HepG2 (cell line): Measurements from ENCODE around the gene GNG13. TPM values are rescaled to one million over a fixed set of nuclear protein-coding genes. Genes with fewer than 3 reads are reported as not detected.

Experiments used
- ATAC-seq: fragments of 200-7000 bp; cut with Tn5 transposase; 3 replicates; pipeline ENCODE4 v1.9.1; 2020; ENCODE audit warnings: mild to moderate bottlenecking, moderate library complexity
- BruUV-seq: library from RNA; stranded (reverse); fragments of 400-500 nt; replicated peaks from 2 replicates; lab custom pipeline; 2021; lab: Mats Ljungman, UMichigan
- CTCF ChIA-PET: fragments of 300-600 bp; formaldehyde crosslinking; extraction: SDS; loops from one replicate; lab custom pipeline; 2021; ENCODE audit warnings: low total read pairs, inconsistent platforms, low intra/inter-chr PET ratio; lab: Yijun Ruan, JAX
- POLR2A ChIA-PET: fragments of 350-600 bp; sonication (Branson Sonifier 250); formaldehyde crosslinking; loops from one replicate; lab custom pipeline; 2020; ENCODE audit warnings: antibody characterized with exemption, inconsistent platforms; lab: Yijun Ruan, JAX
- DNase-seq: peaks from one replicate; pipeline ENCODE4 v3.0.0-alpha.2; 2015; ENCODE audit warnings: low spot score
- FAIRE-seq: peaks from 3 replicates; lab custom pipeline; 2011; peaks lifted over from hg19 to GRCh38; lab: Jason Lieb, UNC
- H2AFZ ChIP-seq: one replicate; pipeline ENCODE4 v1.6.1; 2011; ENCODE audit warnings: low read length, inconsistent platforms
- H3K27ac ChIP-seq: fragments of 300-600 bp; 3 replicates; pipeline ENCODE4 v1.8.0; 2011; ENCODE audit warnings: mixed run types, mild to moderate bottlenecking, mixed read lengths, low read length, inconsistent platforms; ENCODE audit not compliant: insufficient read depth; ENCODE audit errors: extremely low read length
- H3K27me3 ChIP-seq, 2 experiments: fragments of 200-600 bp in 1 of 2; 2 replicates in 1 of 2; 3 replicates in 1 of 2; pipeline versions ENCODE4 v1.6.0 to v1.8.0; 2011; ENCODE audit warnings: low read length in 2 of 2, mild to moderate bottlenecking in 2 of 2, moderate library complexity in 2 of 2, inconsistent platforms in 1 of 2; ENCODE audit not compliant: insufficient read depth in 2 of 2, control insufficient read depth in 1 of 2
- H3K36me3 ChIP-seq, 2 experiments: fragments of 200-600 bp in 1 of 2; replicated peaks in 1 of 2; 2 replicates in 1 of 2; 3 replicates in 1 of 2; pipeline versions ENCODE4 v1.5.1 to v1.8.0; 2011; ENCODE audit warnings: low read length in 2 of 2, inconsistent platforms in 1 of 2; ENCODE audit not compliant: insufficient read depth in 2 of 2, control insufficient read depth in 1 of 2
- H3K4me1 ChIP-seq: 2 replicates; pipeline ENCODE4 v1.5.1; 2012; ENCODE audit warnings: low read length, inconsistent platforms; ENCODE audit not compliant: insufficient read depth
- H3K4me2 ChIP-seq: 2 replicates; pipeline ENCODE4 v1.6.0; 2011; ENCODE audit warnings: low read depth, low read length, inconsistent platforms
- H3K4me3 ChIP-seq, 3 experiments: fragments of 200-600 bp in 1 of 3; sonication (generic), shearing (Covaris generic) in 1 of 3; replicated peaks in 1 of 3; 2 replicates each; pipeline ENCODE4 v1.5.1; 2011 to 2016; ENCODE audit warnings: low read length in 3 of 3, inconsistent platforms in 2 of 3, low read depth in 2 of 3, mild to moderate bottlenecking in 2 of 3, control low read depth in 1 of 3, mixed read lengths in 1 of 3; ENCODE audit not compliant: insufficient read depth in 1 of 3
- H3K79me2 ChIP-seq: one replicate; pipeline ENCODE4 v1.6.1; 2011; ENCODE audit warnings: low read length, inconsistent platforms; ENCODE audit not compliant: insufficient read depth
- H3K9ac ChIP-seq: 2 replicates; pipeline ENCODE4 v1.6.0; 2011; ENCODE audit warnings: mild to moderate bottlenecking, low read depth, low read length, inconsistent platforms; ENCODE audit not compliant: insufficient read depth
- H3K9me3 ChIP-seq: 2 replicates; pipeline ENCODE4 v1.5.1; 2012; ENCODE audit warnings: mild to moderate bottlenecking, low read length
- H4K20me1 ChIP-seq: 2 replicates; pipeline ENCODE4 v1.6.0; 2011; ENCODE audit warnings: inconsistent platforms, mild to moderate bottlenecking, low read length, moderate library complexity; ENCODE audit not compliant: insufficient read depth
- E2F5 ChIP-seq: sonication (generic); formaldehyde crosslinking; conservative IDR thresholded peaks from 2 replicates; pipeline ENCODE4 v1.4.0; 2020; ENCODE audit warnings: missing genetic modification reagents
- MAFG ChIP-seq: sonication (generic); formaldehyde crosslinking; IDR thresholded peaks from 2 replicates; pipeline ENCODE4 v1.5.1; 2020; ENCODE audit warnings: mild to moderate bottlenecking, missing genetic modification reagents
- MEIS2 ChIP-seq: sonication (generic); formaldehyde crosslinking; IDR thresholded peaks from 2 replicates; pipeline ENCODE4 v1.9.0; 2021; ENCODE audit warnings: mild to moderate bottlenecking, missing genetic modification reagents
- NAIF1 ChIP-seq: sonication (generic); formaldehyde crosslinking; IDR thresholded peaks from 2 replicates; pipeline ENCODE4 v1.5.0; 2020; ENCODE audit warnings: mild to moderate bottlenecking, missing genetic modification reagents, borderline replicate concordance
- PITX1 ChIP-seq: sonication (generic); formaldehyde crosslinking; IDR thresholded peaks from 2 replicates; pipeline ENCODE4 v1.5.1; 2020; ENCODE audit warnings: mild to moderate bottlenecking, missing genetic modification reagents
- ZNF335 ChIP-seq: sonication (generic); formaldehyde crosslinking; IDR thresholded peaks from 2 replicates; pipeline ENCODE4 v1.4.0; 2020; ENCODE audit warnings: missing genetic modification reagents
- ZNF343 ChIP-seq: sonication (generic); formaldehyde crosslinking; IDR thresholded peaks from 2 replicates; pipeline ENCODE4 v1.4.0; 2020; ENCODE audit warnings: mild to moderate bottlenecking, missing genetic modification reagents
- ZNF672 ChIP-seq: sonication (generic); formaldehyde crosslinking; IDR thresholded peaks from 2 replicates; pipeline ENCODE4 v1.8.1; 2022; ENCODE audit warnings: missing genetic modification reagents
- ZNF687 ChIP-seq: sonication (generic); formaldehyde crosslinking; IDR thresholded peaks from 2 replicates; pipeline ENCODE4 v1.5.1; 2020; ENCODE audit warnings: mild to moderate bottlenecking, missing genetic modification reagents, moderate library complexity
- WGBS: methylation state at CpG from one replicate; pipeline ENCODE4 v1.1.6; 2017; ENCODE audit warnings: low lambda C conversion rate; 5-methylcytosine and 5-hydroxymethylcytosine counted together
- in situ Hi-C: cut with HindIII; loops from 2 replicates; pipeline ENCODE4 v1.10.0; 2017; ENCODE audit warnings: low pct_unique_long_range_greater_than_20kb; ENCODE audit not compliant: extremely low pct_ligation_motif_present
- intact Hi-C: fragments of 100-400 bp; cut with micrococcal nuclease; formaldehyde crosslinking; loops from one replicate; pipeline ENCODE4 v1.10.0; 2022; ENCODE audit not compliant: unreplicated experiment
- polyA plus RNA-seq, 8 experiments: library from polyadenylated mRNA; depleted of rRNA in 3 of 8; stranded (reverse) in 7 of 8; unstranded in 1 of 8; fragments of >200 nt; fragmentation: Illumina TruSeq in 4 of 8; extraction: Trizol in 4 of 8; gene quantifications; 2 replicates each; pipeline versions ENCODE4 v1.2.1 to v1.2.3, GENCODE V29; 2011 to 2016; ENCODE audit warnings: low read depth in 4 of 8, missing spikeins in 1 of 8, mixed read lengths in 1 of 8; ENCODE audit not compliant: insufficient read depth in 1 of 8
- total RNA-seq, 5 experiments: library from RNA; depleted of rRNA; stranded (reverse); fragments of >200 nt; fragmentation: Illumina TruSeq; extraction: Trizol; gene quantifications; 2 replicates each; pipeline ENCODE4 v1.2.3, GENCODE V29; 2016; ENCODE audit warnings: low read depth in 1 of 5
- TF ChIP-seq, protein P1 (sequence below): sonication (generic); formaldehyde crosslinking; IDR thresholded peaks from 2 replicates; pipeline ENCODE4 v1.4.0; 2020; ENCODE audit warnings: missing genetic modification reagents

GNG13 gene
- total and polyA plus RNA-seq, 2 of the 13 experiments (the other 11 are each of a cell fraction or from before 2014, with no cell fraction given): not detected

GRCh38 chr16:830871-831570 is 30.5 kb upstream of the GNG13 start:
- no peaks in the 10 kb centered on the region for H4K20me1 ChIP-seq
- intact Hi-C loops: no loop called here
- no peak overlapping the region for H3K27ac ChIP-seq
- H3K9ac ChIP-seq: no peak overlapping the region
- H3K4me1 ChIP-seq: no peaks in the 10 kb centered on the region
- H2AFZ ChIP-seq: no peak overlapping the region
- H3K4me2 ChIP-seq: no peak overlapping the region
- H3K9me3 ChIP-seq: peaks cover 6% of the 10 kb centered on the region
- ChIA-PET POLR2A (no interaction called here), CTCF (no interaction called here)
- H3K4me3 ChIP-seq: no peak overlapping the region
- H3K27me3 ChIP-seq: peaks cover 25 to 78% of the 10 kb centered on the region in 2 experiments
- WGBS: 39% methylated on average over 16 of the region's 24 CpGs
- DNase-seq: no peak
- no peaks in the 10 kb centered on the region for H3K79me2 ChIP-seq
- H3K36me3 ChIP-seq: no peaks in the 10 kb centered on the region
- ATAC-seq: peak; percentile 39; the same call in 2 of the 3 replicates
- in situ Hi-C loops: loop anchor here (10.0 kb wide), 1 partner anchor 64 kb away; no protein-coding TSS in a partner anchor
- TF ChIP-seq E2F5 (CRISPR knock-in tag) (no peak), MAFG (CRISPR knock-in tag) (no peak), ZNF687 (CRISPR knock-in tag) (no peak), ZNF343 (CRISPR knock-in tag) (no peak), ZNF335 (CRISPR knock-in tag) (no peak), PITX1 (CRISPR knock-in tag) (no peak), NAIF1 (CRISPR knock-in tag) (no peak), MEIS2 (CRISPR knock-in tag) (no peak), ZNF672 (CRISPR knock-in tag) (no peak)
- TF ChIP-seq, protein P1, sequence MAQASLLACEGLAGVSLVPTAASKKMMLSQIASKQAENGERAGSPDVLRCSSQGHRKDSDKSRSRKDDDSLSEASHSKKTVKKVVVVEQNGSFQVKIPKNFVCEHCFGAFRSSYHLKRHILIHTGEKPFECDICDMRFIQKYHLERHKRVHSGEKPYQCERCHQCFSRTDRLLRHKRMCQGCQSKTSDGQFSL (CRISPR knock-in tag): no peak
- no TSS peak for BruUV-seq
- FAIRE-seq: no peak
